ENCODE data around the gene CARD11.

The CARD11 gene

DNA sequence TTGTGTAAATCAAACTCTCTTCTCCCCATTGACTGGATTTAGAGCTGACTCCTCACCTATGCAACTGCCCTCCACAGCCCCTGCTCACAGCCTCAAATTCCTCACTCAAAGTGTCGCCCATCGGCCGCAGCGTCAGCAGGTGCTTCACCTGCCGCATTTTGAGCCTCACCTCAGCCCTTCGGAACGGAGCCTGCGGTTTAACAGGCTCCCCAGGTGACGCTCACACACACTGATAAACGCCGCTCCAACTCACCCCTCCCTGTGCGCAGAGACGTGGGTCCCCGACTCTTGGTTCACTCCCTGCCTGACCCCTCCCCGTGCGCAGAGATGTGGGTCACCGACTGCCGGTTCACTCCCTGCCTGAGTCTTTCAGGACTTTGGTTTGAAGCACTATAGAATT, 57.1 kb downstream of the CARD11 start:
- Histone ChIP-seq H3K27ac (no peak overlapping the region), H3K9me3 (no peaks in the 10 kb centered on the region), H3K4me1 (ENCODE audit: control insufficient read depth in 1 of 2, insufficient read depth in 1 of 2, low read depth in 1 of 2, low read length in 1 of 2) (no peaks in the 10 kb centered on the region), H3K27me3 (peaks cover 13% of the 10 kb centered on the region), H3K36me3 (no peaks in the 10 kb centered on the region), H3K4me3 (ENCODE audit: low read depth in 1 of 2, low read length in 1 of 2) (no peak overlapping the region)
- TF ChIP-seq, protein P1, sequence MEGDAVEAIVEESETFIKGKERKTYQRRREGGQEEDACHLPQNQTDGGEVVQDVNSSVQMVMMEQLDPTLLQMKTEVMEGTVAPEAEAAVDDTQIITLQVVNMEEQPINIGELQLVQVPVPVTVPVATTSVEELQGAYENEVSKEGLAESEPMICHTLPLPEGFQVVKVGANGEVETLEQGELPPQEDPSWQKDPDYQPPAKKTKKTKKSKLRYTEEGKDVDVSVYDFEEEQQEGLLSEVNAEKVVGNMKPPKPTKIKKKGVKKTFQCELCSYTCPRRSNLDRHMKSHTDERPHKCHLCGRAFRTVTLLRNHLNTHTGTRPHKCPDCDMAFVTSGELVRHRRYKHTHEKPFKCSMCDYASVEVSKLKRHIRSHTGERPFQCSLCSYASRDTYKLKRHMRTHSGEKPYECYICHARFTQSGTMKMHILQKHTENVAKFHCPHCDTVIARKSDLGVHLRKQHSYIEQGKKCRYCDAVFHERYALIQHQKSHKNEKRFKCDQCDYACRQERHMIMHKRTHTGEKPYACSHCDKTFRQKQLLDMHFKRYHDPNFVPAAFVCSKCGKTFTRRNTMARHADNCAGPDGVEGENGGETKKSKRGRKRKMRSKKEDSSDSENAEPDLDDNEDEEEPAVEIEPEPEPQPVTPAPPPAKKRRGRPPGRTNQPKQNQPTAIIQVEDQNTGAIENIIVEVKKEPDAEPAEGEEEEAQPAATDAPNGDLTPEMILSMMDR (IDR thresholded peaks at IDR 0.05) = no peak

DNA sequence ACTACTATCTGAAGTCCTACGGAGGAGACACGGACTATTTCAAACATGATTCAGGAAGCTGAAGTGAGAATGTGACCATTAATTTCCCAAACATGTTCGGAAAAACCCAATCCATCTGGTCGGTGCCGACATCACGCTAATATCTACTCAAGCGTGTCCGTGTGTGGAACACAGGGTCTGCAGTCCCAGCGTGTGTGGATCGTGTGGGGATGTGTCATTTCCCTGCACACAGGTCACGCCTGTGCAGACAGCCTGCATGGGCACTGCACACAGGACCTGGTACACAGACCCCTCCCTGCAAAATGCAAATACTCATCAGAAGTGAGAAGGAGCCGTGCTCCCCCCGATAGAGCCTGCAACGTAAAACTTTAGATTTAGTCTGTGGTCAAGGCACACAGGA, 57.8 kb downstream of the CARD11 start:
- H3K4me3 ChIP-seq (ENCODE audit: low read depth in 1 of 2, low read length in 1 of 2) = no peak overlapping the region
- H3K4me1 ChIP-seq (ENCODE audit: control insufficient read depth in 1 of 2, insufficient read depth in 1 of 2, low read depth in 1 of 2, low read length in 1 of 2) = no peaks in the 10 kb centered on the region
- peaks cover 20% of the 10 kb centered on the region for H3K27me3 ChIP-seq
- no peaks in the 10 kb centered on the region for H3K36me3 ChIP-seq
- no peak overlapping the region for H3K27ac ChIP-seq
- TF ChIP-seq, protein P1 (IDR thresholded peaks at IDR 0.05) = no peak
- no peaks in the 10 kb centered on the region for H3K9me3 ChIP-seq

DNA sequence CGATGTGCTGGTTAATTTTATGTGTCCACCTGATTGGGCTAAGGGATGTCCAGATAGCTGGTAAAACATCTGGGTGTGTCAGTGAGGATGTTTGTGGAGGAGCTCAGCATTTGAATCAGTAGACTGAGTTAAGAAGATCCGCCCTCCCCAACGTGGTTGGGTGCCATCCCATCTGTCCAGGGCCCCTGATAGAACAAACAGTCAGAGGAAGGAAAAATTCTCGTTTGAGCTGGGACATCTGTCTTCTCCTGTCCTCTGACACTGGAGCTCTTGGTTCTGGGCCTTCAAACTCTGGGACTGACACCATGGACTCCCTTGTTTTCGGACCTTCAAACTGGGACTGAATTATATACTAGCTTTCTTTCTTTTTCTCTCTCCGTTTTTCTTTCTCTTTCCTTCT, 59.6 kb downstream of the CARD11 start:
- H3K9me3 ChIP-seq = no peaks in the 10 kb centered on the region
- TF ChIP-seq, protein P1 (IDR thresholded peaks at IDR 0.05) = no peak
- peaks cover 0 to 3% of the 10 kb centered on the region in 2 experiments for H3K4me1 ChIP-seq (ENCODE audit: control insufficient read depth in 1 of 2, insufficient read depth in 1 of 2, low read depth in 1 of 2, low read length in 1 of 2)
- no peak overlapping the region for H3K27ac ChIP-seq
- H3K27me3 ChIP-seq = peaks cover 37% of the 10 kb centered on the region
- no peaks in the 10 kb centered on the region for H3K36me3 ChIP-seq
- no peak overlapping the region for H3K4me3 ChIP-seq (ENCODE audit: low read depth in 1 of 2, low read length in 1 of 2)

DNA sequence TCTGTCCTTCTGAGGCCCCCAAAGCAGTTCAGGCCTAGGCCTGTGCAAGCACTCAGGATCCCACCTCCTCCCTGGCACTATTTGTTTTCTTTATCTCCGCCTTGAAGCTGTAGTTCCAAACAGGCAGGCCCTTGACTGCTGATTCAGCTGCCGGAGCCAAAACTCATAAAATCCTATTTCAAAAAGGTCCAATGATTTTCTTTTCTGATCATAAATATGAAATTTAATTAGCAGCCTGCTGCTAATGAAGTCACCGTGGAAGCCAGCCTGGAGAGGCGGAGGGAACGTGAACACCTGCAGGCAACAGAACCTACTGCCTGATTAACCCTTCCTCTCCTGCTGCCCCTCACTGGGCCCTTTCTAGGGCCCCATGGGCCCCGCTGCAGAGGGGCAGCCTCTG, 60.1 kb downstream of the CARD11 start:
- no peaks in the 10 kb centered on the region for H3K9me3 ChIP-seq
- TF ChIP-seq, protein P1 (IDR thresholded peaks at IDR 0.05) = no peak
- no peak overlapping the region for H3K4me3 ChIP-seq (ENCODE audit: low read depth in 1 of 2, low read length in 1 of 2)
- peaks cover 4 to 8% of the 10 kb centered on the region in 2 experiments for H3K4me1 ChIP-seq (ENCODE audit: control insufficient read depth in 1 of 2, insufficient read depth in 1 of 2, low read depth in 1 of 2, low read length in 1 of 2)
- H3K27me3 ChIP-seq = peaks cover 42% of the 10 kb centered on the region
- H3K27ac ChIP-seq = no peak overlapping the region
- no peaks in the 10 kb centered on the region for H3K36me3 ChIP-seq

DNA sequence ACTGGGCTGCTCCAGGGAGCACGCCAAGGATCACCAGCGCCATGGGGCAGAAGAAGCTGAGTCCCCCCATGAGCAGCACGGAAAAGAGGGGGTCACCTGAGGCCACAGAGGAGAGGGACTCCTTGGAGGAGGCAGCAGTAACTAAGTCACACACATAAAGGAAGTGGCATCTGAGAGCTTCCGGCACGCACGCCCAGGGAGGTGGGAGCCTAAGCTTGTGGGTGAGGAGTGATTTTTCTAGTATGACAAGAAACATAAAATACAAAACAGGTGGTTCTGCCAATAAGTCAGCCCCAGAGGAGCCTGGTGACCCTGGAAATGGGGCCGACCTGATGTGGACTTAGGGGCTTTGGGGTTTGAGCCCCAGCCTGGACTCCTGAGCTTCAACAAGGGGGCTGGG, 60.8 kb downstream of the CARD11 start:
- Histone ChIP-seq H3K9me3 (no peaks in the 10 kb centered on the region), H3K27ac (no peak overlapping the region), H3K27me3 (peaks cover 50% of the 10 kb centered on the region), H3K4me1 (ENCODE audit: control insufficient read depth in 1 of 2, insufficient read depth in 1 of 2, low read depth in 1 of 2, low read length in 1 of 2) (peaks cover 6 to 9% of the 10 kb centered on the region in 2 experiments), H3K36me3 (no peaks in the 10 kb centered on the region), H3K4me3 (ENCODE audit: low read depth in 1 of 2, low read length in 1 of 2) (no peak overlapping the region)
- TF ChIP-seq, protein P1 (IDR thresholded peaks at IDR 0.05) = no peak

DNA sequence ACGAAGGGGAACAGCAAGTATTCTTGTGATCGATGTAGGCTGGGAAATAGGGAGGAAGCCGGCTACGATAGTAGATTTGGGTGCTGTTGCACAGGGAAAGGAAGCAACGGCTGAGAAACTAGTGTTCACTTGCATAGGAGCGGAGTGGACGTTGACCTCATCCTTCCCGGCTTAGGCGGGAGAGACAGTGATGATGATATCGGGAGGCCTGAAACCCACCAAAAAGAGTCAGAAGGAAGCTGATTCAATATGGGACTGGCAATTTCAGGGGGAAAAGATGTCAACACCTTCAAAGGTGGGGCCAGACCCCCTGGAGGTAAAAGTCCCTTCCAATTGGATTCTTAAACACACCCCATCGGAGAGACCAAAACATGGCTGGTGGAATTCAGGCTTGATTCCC, 61.3 kb downstream of the CARD11 start:
- H3K27me3 ChIP-seq = peaks cover 54% of the 10 kb centered on the region
- no peak overlapping the region for H3K4me3 ChIP-seq (ENCODE audit: low read depth in 1 of 2, low read length in 1 of 2)
- H3K9me3 ChIP-seq = no peaks in the 10 kb centered on the region
- peaks cover 6 to 9% of the 10 kb centered on the region in 2 experiments for H3K4me1 ChIP-seq (ENCODE audit: control insufficient read depth in 1 of 2, insufficient read depth in 1 of 2, low read depth in 1 of 2, low read length in 1 of 2)
- H3K36me3 ChIP-seq = no peaks in the 10 kb centered on the region
- no peak overlapping the region for H3K27ac ChIP-seq
- TF ChIP-seq, protein P1 (IDR thresholded peaks at IDR 0.05) = no peak
